Non-pigmented ciliary epithelial cell (primary cell): ENCODE data around the gene MCM9.

ENCODE experiments used
- DNase-seq: peaks from one replicate; pipeline ENCODE4 v3.0.0-alpha.2; 2010; ENCODE audit warnings: low read depth

MCM9 gene

GRCh38 chr6:118864341-118865099 lies 70.4 kb downstream of the MCM9 start:
- DNase-seq = no peak

- DNase-seq = no peak
Measured at GRCh38 chr6:118862443-118862842, 72.5 kb downstream of the MCM9 start.

GRCh38 chr6:118860880-118861279 lies 74.1 kb downstream of the MCM9 start:
- DNase-seq = no peak

GRCh38 chr6:118860363-118860762 lies 74.6 kb downstream of the MCM9 start:
- DNase-seq = no peak

GRCh38 chr6:118859517-118860064 lies 75.4 kb downstream of the MCM9 start:
- no peak for DNase-seq

- DNase-seq = no peak
Measured at GRCh38 chr6:118856301-118856700, 78.7 kb downstream of the MCM9 start.

- no peak for DNase-seq
Measured at GRCh38 chr6:118853408-118853807, 81.6 kb downstream of the MCM9 start.

GRCh38 chr6:118844915-118845314 lies 90.0 kb downstream of the MCM9 start:
- no peak for DNase-seq

GRCh38 chr6:118843685-118844390 lies 91.1 kb downstream of the MCM9 start:
- peak; percentile 10 for DNase-seq

GRCh38 chr6:118830691-118831090 lies 104.3 kb downstream of the MCM9 start:
- DNase-seq = no peak

- no peak for DNase-seq
Measured at GRCh38 chr6:118829817-118830478, 105.0 kb downstream of the MCM9 start.

GRCh38 chr6:118826096-118826495 lies 108.9 kb downstream of the MCM9 start:
- DNase-seq = no peak

GRCh38 chr6:118825661-118826060 lies 109.3 kb downstream of the MCM9 start:
- no peak for DNase-seq

- DNase-seq = no peak
Measured at GRCh38 chr6:118815495-118815894, 119.5 kb downstream of the MCM9 start.

GRCh38 chr6:118813775-118814174 lies 121.2 kb downstream of the MCM9 start:
- peak; percentile 26 for DNase-seq

GRCh38 chr6:118812970-118813369 lies 122.0 kb downstream of the MCM9 start:
- peak; percentile 1 for DNase-seq

GRCh38 chr6:118810420-118811027 lies 124.4 kb downstream of the MCM9 start:
- DNase-seq = no peak

- no peak for DNase-seq
Measured at GRCh38 chr6:118808793-118809638, 125.9 kb downstream of the MCM9 start.

- no peak for DNase-seq
Measured at GRCh38 chr6:118804091-118804490, 130.9 kb downstream of the MCM9 start.

GRCh38 chr6:118801257-118801656 lies 133.7 kb downstream of the MCM9 start:
- DNase-seq = no peak

- DNase-seq = peak; percentile 67
Measured at GRCh38 chr6:118800394-118801071, 134.4 kb downstream of the MCM9 start.
